ENCODE measurements around the gene S100A11.
"Not testable (repeated sequence)": the region's sequence is repeated elsewhere in the genome, so short reads cannot be mapped to it uniquely, and the experiment has no call there.

S100A11 gene

GRCh38 chr1:152036267-152037216 lies at the start of gene S100A11:
S100A11 (minus strand) TSS chr1:152037004; CDS start chr1:152036915, 89 bp downstream.
- DNase-seq: peak; percentile 44

- DNase-seq: no peak
Observed at GRCh38 chr1:152084853-152085252, 48.0 kb upstream of the S100A11 start.

DNA sequence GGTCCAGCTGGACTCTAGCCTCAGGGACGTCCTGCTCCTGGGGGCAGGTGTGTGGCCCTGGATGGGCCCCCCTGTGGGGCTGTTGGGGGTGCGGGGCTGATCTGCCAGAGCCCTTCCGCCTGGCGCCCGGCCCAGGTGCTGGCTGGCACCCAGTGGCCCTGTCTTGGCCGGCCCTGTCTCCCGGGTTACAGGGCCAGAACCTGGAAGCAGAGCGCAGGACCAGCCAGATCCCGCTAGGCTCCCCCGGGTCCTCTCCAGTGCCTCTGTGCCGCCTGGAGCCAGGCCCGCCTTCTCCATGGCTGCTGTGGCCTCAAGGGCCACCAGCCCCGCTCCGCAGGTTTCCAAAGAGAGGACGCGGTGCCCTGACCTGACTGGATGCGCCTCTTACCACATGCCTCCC lies 44.2 kb upstream of the S100A11 start:
- DNase-seq: not testable (repeated sequence)

DNA sequence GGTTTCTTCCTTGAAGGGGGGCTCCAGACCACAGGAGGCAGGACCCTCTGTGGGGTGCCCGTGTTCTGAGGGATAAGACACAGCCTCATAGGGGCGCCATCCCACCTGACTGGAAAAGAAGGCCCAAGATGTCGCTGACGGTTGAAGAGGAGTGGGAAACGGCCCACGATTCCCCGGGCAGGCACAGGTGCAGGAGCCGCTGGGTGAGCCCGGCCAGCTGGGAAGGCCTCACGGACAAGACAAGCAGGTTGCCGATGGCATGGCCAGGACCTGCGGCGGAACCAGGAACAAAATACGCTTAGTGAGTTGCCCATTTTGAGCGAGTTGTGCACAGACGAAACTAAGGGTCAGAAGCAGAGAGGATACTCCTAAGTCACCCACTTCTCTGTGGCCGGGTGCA lies 43.7 kb upstream of the S100A11 start:
- DNase-seq: not testable (repeated sequence)

GRCh38 chr1:152078831-152079441 lies 42.1 kb upstream of the S100A11 start:
- no peak for DNase-seq

DNA sequence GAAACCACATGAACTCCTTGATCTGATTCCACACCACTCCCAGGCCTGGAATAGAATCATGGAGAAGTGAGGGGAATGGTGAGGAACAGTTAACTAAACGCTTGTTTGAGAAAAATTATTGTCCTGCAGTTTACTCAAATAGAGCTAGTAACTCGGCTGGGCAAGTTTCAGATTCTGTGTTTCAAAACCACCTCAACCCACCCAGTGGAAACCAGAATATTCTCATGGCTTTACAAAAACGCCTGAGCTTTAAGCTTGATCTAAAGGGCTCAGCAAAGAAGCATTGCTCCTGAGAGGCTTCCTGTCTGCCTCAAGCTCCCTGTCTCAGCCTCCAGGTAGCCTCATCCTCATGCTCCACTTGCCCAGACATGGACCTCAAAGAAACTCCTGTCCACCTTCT lies 35.5 kb upstream of the S100A11 start:
- no peak for DNase-seq

DNA sequence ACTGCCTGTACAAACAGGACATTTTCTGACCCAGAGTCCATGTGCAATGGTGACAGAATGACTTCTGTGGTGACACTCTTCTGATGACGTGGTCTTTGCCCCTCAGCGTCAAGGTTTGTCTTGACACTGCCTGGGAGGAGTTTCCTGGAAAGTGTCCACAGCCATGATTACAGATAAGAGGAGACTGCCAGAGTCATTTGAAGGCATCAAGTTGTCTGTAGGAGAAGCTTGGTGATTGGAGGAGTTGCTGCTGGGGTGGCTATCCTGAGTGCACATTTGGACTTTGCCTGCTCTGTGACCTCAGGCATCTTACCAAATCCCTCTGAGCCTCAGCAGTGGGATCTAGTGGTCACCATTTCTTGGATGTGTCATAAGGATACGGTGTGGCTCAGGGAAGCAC lies 34.3 kb upstream of the S100A11 start:
- no peak for DNase-seq

GRCh38 chr1:152067929-152068328 lies 31.1 kb upstream of the S100A11 start:
- DNase-seq: no peak

- DNase-seq: no peak
Observed at GRCh38 chr1:152067150-152067549, 30.3 kb upstream of the S100A11 start.

DNA sequence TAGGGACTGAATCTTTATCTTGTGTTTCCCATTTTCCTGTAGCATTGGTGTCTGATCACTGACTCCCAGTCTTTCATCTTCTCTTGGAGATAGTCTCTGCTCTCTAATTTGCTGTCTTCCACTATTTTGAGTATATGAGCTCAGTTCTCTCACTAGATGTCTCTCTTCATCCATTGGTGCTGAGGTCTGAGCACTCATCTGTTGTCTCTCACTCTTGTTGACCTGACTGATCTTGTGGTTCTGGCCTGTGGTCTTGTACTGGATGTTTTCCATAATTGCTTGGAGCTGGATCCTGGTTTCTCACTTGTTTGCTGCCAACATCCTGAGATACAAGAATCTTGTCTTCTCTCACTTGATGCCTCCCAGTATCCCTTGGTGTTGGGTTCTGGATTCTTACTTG lies 25.1 kb upstream of the S100A11 start:
- no peak for DNase-seq

GRCh38 chr1:152053375-152053774 lies 16.6 kb upstream of the S100A11 start:
- DNase-seq: peak; percentile 8

GRCh38 chr1:152052606-152053005 lies 15.8 kb upstream of the S100A11 start:
- DNase-seq: peak; percentile 83

- DNase-seq: no peak
Observed at GRCh38 chr1:152050886-152051675, 14.3 kb upstream of the S100A11 start.

- DNase-seq: no peak
Observed at GRCh38 chr1:152049291-152050083, 12.7 kb upstream of the S100A11 start.

- peak; percentile 64 for DNase-seq
Observed at GRCh38 chr1:152048416-152049009, 11.7 kb upstream of the S100A11 start.

DNA sequence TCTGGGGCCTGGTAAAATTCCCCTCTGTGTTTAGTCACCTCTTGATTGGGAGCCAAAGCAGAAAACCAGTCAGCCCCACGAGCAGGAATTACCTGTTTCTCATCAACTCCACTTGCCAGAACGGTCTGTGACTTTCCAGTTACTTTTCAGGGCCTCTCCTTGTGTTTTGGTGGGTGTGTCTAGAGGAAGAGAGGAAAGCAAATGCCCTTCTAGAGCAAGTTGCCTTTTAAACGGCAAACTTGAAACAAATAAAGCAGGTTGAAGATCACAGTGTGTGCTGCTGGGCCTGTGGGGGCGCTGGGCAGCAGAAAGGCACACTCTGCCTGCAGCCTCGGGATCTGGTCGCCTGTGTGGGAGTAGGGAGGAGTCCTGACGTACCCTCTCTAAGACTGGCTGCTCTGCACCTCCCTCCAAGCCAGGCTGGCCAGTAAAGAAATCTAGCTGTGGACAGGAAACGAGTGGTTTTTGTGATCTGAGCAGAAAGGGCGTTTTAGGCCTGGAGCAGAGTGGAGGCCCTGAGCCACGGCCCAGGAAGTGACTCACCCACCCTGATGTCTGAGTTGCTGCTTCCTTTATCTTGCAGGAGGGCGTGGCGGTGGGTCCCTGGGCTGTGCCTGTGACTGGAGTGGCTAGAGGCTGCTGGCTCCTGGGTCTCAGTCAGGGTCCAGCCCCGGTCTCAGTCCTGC lies 11.1 kb upstream of the S100A11 start:
- peak; percentile 65 for DNase-seq

DNA sequence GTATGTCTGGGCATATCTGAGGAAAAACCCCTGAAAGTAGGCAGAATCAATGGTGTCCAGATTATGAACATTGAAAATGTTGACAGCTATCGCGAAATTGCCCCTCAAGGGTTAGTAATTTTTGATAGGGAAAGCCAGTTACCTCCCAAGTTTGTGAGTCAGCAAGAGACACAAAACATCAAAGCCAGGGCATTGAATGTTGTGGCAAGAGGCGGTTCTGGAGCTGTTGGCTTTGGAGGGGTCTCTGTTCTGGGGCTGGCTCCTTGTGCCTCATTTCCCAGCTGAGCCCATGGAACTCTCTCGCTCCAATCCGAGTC lies 10.6 kb upstream of the S100A11 start:
- DNase-seq: no peak

- no peak for DNase-seq
Observed at GRCh38 chr1:152044386-152044785, 7.6 kb upstream of the S100A11 start.

DNA sequence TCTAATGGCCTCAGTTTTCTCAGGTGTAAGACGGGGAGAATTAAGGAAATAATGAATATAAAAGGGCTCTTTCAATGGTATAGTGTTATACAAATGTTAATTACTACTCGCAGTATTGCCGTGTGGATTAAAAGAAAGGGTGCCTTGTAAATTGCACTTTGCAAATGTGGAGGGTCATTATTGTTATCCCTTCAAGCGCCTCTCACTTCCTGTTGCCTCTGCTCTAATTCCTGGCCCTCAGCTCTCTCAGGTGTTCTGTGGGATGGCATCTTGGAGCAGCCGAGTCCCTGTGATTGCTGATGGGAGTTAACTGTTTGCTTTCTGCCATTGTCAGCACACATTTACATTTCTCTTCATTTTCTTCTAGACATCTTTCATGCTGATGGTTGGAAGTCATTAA lies 7.1 kb upstream of the S100A11 start:
- peak; percentile 58 for DNase-seq

GRCh38 chr1:152042030-152042429 lies 5.2 kb upstream of the S100A11 start:
- no peak for DNase-seq

DNA sequence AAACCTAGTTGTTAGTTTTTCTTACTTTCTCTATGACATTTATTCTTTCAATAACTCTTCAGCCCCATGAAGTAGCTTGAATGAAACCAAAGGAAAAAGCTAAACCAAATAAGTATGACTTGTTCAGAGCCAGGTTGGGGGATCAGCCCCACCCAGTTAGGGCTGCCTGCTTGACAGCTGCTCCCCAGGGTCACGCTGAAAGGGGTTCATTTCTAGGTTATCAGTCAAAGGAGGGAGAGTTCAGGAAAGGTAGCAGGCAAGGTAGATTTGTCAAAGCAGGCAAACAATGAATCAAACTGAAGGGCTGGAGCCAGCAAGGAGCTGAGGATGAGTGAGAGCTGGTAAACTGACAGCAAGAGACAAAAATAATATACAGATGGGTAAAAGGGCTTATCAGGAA lies 3.1 kb upstream of the S100A11 start:
- no peak for DNase-seq

DNA sequence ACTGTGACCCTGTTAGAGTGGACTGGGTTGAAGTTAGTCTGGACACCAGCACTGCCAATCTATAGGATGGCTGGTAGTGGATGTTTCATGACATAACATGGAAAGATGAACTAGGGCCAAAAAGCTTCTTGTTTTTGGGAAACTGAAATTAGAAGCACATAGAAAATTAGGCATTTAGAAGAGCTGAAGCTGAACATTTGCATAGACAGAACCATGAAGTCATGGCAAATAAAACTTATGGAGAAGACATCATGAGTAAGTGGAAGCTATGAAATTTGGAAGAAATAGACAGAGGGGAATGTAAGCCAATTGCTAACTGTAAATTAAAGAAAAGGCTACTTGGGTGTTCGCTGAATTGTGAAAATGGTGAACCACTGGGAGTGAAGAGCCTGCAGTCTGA lies 2.7 kb upstream of the S100A11 start:
- no peak for DNase-seq

Measured in NCI-H510A treated with DMSO at 0.1 percent for 48 hours (cell line).